ENCODE data around the gene FOXC2. TPM values are rescaled to one million over a fixed set of nuclear protein-coding genes. Genes with fewer than 3 reads are reported as not detected.
A peak's percentile ranks its signal among the peaks of the same experiment; 100 is the strongest.

Gene FOXC2
- total RNA-seq: 0.45 and 1.0 TPM in 2 replicates
- 4.0 TPM for polyA plus RNA-seq (2012)

- peak; percentile 96 for DNase-seq (ENCODE audit: low read depth)
Measured at GRCh38 chr16:86566601-86566965, at the start of gene FOXC2. Gene FOXC2, plus strand, starts transcription at chr16:86566829. Its CDS starts 507 bp downstream, at chr16:86567336.

GRCh38 chr16:86517033-86517432, 49.6 kb upstream of the FOXC2 start:
- DNase-seq (ENCODE audit: low read depth): no peak

- DNase-seq (ENCODE audit: low read depth): peak; percentile 61
Measured at GRCh38 chr16:86517652-86518258, 48.9 kb upstream of the FOXC2 start.

GRCh38 chr16:86519007-86519648, 47.5 kb upstream of the FOXC2 start:
- no peak for DNase-seq (ENCODE audit: low read depth)

- DNase-seq (ENCODE audit: low read depth): peak; percentile 61
Measured at GRCh38 chr16:86519649-86520316, 46.8 kb upstream of the FOXC2 start.

- DNase-seq (ENCODE audit: low read depth): no peak
Measured at GRCh38 chr16:86520317-86521210, 46.1 kb upstream of the FOXC2 start.

GRCh38 chr16:86521236-86522197, 45.1 kb upstream of the FOXC2 start:
- no peak for DNase-seq (ENCODE audit: low read depth)

- DNase-seq (ENCODE audit: low read depth): no peak
Measured at GRCh38 chr16:86522634-86523033, 44.0 kb upstream of the FOXC2 start.

- peak; percentile 48 for DNase-seq (ENCODE audit: low read depth)
Measured at GRCh38 chr16:86523166-86523740, 43.4 kb upstream of the FOXC2 start.

GRCh38 chr16:86524029-86524428, 42.6 kb upstream of the FOXC2 start:
- no peak for DNase-seq (ENCODE audit: low read depth)

GRCh38 chr16:86525696-86526095, 40.9 kb upstream of the FOXC2 start:
- DNase-seq (ENCODE audit: low read depth): no peak

- DNase-seq (ENCODE audit: low read depth): no peak
Measured at GRCh38 chr16:86527366-86527765, 39.3 kb upstream of the FOXC2 start.

- DNase-seq (ENCODE audit: low read depth): no peak
Measured at GRCh38 chr16:86528061-86528929, 38.3 kb upstream of the FOXC2 start.

- peak; percentile 87 for DNase-seq (ENCODE audit: low read depth)
Measured at GRCh38 chr16:86529160-86529559, 37.5 kb upstream of the FOXC2 start.

GRCh38 chr16:86530251-86531190, 36.1 kb upstream of the FOXC2 start:
- DNase-seq (ENCODE audit: low read depth): no peak

GRCh38 chr16:86531191-86531545, 35.5 kb upstream of the FOXC2 start:
- DNase-seq (ENCODE audit: low read depth): no peak

- no peak for DNase-seq (ENCODE audit: low read depth)
Measured at GRCh38 chr16:86531641-86532525, 34.7 kb upstream of the FOXC2 start.
